Erythroblast (primary cell): ENCODE measurements around the gene AGTR1.

Source experiments
- GATA1 ChIP-seq: IDR thresholded peaks from 2 replicates; pipeline ENCODE4 v1.6.1; 2011; ENCODE audit warnings: low read depth, mild to moderate bottlenecking, control low read depth, low read length, moderate library complexity
- POLR2A ChIP-seq: IDR thresholded peaks from 2 replicates; pipeline ENCODE4 v1.6.1; 2011; ENCODE audit warnings: mild to moderate bottlenecking, low read length

DNA sequence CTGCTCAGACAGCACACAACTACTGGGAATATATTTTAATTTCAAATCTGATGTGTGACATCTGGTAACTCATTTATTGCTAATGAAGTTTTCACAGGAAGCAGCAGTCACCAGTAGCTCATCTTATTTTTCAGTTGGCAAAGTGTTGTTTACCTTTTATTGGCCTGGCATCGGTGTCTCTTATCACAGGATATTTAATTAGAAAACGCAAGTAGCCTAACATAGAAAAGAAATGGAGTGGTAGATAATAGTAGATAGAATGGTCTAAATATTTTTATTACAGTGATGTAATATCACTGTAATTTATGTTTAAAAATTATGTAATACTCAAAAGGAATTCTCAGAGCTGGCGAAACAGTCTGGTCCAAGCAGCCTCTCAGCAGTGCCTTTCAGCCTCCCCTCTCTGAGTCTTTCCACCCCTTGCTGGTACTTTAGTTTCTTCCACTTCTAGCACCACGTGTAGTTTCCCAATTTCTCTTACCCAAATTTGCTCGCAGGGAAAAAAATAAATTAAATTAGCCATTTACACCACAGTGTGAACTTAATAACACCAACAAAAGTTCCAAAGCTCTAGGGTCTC, 31.9 kb downstream of the AGTR1 start:
- TF ChIP-seq POLR2A = no peak
- TF ChIP-seq GATA1 = no peak
